Measurements from ENCODE around the gene NFATC2IP.

The NFATC2IP gene

GRCh38 chr16:29011851-29012250 is 61.1 kb downstream of the NFATC2IP start:
- Mint-ChIP-seq H3K4me1 (ENCODE audit: low read depth) (peaks cover 45% of the 10 kb centered on the region), H3K36me3 (ENCODE audit: low read depth) (peaks cover 3% of the 10 kb centered on the region), H3K4me3 (no peak overlapping the region), H3K27ac (peak overlapping the region; percentile 31), H3K9me3 (no peaks in the 10 kb centered on the region), H3K27me3 (ENCODE audit: low read depth) (no peaks in the 10 kb centered on the region)

- Mint-ChIP-seq H3K27ac (peak overlapping the region; percentile 89), H3K4me3 (peak overlapping the region; percentile 12), H3K9me3 (no peaks in the 10 kb centered on the region), H3K4me1 (ENCODE audit: low read depth) (peaks cover 38% of the 10 kb centered on the region), H3K36me3 (ENCODE audit: low read depth) (peaks cover 3% of the 10 kb centered on the region), H3K27me3 (ENCODE audit: low read depth) (no peaks in the 10 kb centered on the region)
These were observed 62.3 kb downstream of the NFATC2IP start for GRCh38 chr16:29012913-29013553.

- H3K36me3 Mint-ChIP-seq (ENCODE audit: low read depth): peaks cover 3% of the 10 kb centered on the region
- no peaks in the 10 kb centered on the region for H3K9me3 Mint-ChIP-seq
- H3K4me1 Mint-ChIP-seq (ENCODE audit: low read depth): peaks cover 26% of the 10 kb centered on the region
- no peaks in the 10 kb centered on the region for H3K27me3 Mint-ChIP-seq (ENCODE audit: low read depth)
- peak overlapping the region; percentile 57 for H3K27ac Mint-ChIP-seq
- no peak overlapping the region for H3K4me3 Mint-ChIP-seq
These were observed 63.9 kb downstream of the NFATC2IP start for GRCh38 chr16:29014561-29015069.
